ENCODE measurements around the gene TMEM132D. TPM values are rescaled to one million over a fixed set of nuclear protein-coding genes. Genes with fewer than 3 reads are reported as not detected.

TMEM132D gene
- polyA plus RNA-seq, 1 donor from 2014 or later = 1.3 TPM

DNA sequence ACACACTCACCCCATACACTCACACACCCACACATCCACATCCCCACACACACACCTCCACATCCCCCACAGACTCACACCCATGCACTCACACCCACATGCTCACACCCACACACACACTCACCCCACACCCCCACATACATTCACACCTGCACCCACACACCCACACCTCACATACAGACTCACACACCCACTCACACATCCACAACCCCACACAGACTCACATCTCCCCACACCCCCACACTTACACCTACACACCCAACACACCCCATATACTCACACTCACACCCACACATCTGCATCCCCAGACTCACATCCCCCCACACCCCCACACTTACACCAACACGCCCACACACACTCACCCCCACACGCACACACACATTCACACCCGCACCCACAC is 878.8 kb downstream of the TMEM132D start:
- Histone ChIP-seq H3K9ac (ENCODE audit: low read length) (no peak overlapping the region), H3K9me3 (ENCODE audit: low read length) (no peaks in the 10 kb centered on the region), H2AFZ (ENCODE audit: low read depth, low read length) (no peak overlapping the region), H3K9me2 (ENCODE audit: insufficient read depth, low read length) (no peaks in the 10 kb centered on the region), H3K4me2 (ENCODE audit: low read length) (no peak overlapping the region), H3K27ac (ENCODE audit: low read length) (no peak overlapping the region), H3K36me3 (ENCODE audit: insufficient read depth, low read length) (no peaks in the 10 kb centered on the region), H3K4me3 (ENCODE audit: low read length) (no peak overlapping the region), H3K79me2 (replicated peaks; ENCODE audit: insufficient read depth, low read length) (no peaks in the 10 kb centered on the region), H3K27me3 (ENCODE audit: insufficient read depth, low read depth, low read length) (no peaks in the 10 kb centered on the region), H3F3A (ENCODE audit: insufficient read depth, low read length, poor library complexity, severe bottlenecking) (no peaks in the 10 kb centered on the region), H4K20me1 (ENCODE audit: insufficient read depth) (no peaks in the 10 kb centered on the region)
- TF ChIP-seq, protein P1, sequence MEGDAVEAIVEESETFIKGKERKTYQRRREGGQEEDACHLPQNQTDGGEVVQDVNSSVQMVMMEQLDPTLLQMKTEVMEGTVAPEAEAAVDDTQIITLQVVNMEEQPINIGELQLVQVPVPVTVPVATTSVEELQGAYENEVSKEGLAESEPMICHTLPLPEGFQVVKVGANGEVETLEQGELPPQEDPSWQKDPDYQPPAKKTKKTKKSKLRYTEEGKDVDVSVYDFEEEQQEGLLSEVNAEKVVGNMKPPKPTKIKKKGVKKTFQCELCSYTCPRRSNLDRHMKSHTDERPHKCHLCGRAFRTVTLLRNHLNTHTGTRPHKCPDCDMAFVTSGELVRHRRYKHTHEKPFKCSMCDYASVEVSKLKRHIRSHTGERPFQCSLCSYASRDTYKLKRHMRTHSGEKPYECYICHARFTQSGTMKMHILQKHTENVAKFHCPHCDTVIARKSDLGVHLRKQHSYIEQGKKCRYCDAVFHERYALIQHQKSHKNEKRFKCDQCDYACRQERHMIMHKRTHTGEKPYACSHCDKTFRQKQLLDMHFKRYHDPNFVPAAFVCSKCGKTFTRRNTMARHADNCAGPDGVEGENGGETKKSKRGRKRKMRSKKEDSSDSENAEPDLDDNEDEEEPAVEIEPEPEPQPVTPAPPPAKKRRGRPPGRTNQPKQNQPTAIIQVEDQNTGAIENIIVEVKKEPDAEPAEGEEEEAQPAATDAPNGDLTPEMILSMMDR (IDR thresholded peaks at IDR 0.05; ENCODE audit: poor library complexity, severe bottlenecking) = no peak
- TF ChIP-seq TAF1 (IDR thresholded peaks at IDR 0.05; ENCODE audit: low read depth) (no peak), POLR2AphosphoS5 (IDR thresholded peaks at IDR 0.05) (no peak), EZH2 (IDR thresholded peaks at IDR 0.05; ENCODE audit: borderline replicate concordance, insufficient read depth, low read length, poor library complexity, severe bottlenecking) (no peak)

Small RNAs within 50 kb of the gene (small RNA-seq; reads per million reads assigned to genes)
- 0 reads per million in 3 experiments for gene RF02271

Measured in neural cell (in vitro differentiated cells).